ENCODE data around the gene MYH14.

The MYH14 gene

DNA sequence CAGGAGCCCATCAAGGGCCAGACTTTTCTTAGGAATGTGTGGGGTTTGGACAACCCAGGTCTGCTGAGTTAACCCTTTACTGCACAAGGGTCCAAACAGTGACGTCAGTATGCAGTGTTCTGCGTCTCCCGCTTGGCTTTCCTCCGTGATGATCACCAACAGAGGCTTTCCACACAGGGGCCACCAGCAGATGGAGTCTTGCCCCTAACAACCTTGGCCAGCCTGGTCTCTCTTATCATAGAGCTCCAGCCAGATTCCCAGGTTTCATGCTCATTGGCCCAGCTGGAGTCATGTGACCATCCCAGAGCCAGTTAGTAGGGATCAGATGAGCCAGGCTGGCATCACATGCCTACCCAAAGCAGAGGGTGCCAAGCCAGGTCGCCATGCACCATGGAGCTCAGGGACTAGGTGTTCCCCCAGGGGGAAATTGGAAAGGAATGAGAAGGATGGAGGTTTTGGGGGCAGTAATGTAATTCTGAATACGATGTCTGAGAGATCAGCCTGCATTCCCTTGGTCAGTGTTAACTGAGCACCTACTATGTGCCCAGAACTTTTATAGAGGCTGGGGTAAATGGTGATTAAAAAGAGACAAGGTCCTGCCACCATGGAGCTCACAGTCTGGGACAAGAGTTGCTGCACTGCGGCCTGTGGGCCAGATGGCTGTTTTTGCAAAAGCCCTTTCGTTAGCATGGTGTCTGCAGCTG, 61.2 kb downstream of the MYH14 start:
- no peak for DNase-seq

DNA sequence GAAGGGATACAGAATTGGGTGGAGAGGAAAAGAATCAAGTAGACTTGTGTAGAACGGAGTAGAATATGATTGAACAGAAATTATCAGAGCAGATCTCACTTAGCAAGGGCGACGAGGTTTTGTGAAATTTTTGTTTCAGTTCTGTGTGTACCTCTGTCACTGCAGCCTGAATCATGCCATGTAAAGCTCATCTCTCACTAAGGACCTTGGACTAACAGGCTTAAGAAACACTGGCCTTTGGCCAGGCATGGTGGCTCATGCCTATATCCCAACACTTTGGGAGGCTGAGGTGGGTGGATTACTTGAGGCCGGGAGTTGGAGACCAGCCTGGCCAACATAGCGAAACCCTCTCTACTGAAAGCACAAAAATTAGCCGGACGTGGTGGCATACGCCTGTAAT, 62.6 kb downstream of the MYH14 start:
- DNase-seq: no peak

DNA sequence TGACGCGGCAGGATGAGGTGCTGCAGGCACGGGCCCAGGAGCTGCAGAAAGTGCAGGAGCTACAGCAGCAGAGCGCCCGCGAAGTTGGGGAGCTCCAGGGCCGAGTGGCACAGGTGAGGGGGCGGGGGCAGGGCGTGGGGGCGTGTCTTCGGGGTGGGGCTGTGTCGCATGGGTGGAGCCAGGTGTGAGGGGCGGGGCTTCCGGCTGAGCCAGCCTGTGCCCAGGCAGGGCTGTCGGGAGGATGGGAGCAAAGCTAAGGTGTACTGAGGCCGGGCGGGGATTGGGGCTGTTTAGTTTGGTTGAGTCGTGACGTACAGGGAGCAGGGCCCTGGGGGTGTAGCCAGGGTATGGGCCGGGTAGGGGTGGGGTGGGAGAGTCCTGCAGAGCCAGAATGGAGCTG, 63.5 kb downstream of the MYH14 start:
- DNase-seq: no peak

DNA sequence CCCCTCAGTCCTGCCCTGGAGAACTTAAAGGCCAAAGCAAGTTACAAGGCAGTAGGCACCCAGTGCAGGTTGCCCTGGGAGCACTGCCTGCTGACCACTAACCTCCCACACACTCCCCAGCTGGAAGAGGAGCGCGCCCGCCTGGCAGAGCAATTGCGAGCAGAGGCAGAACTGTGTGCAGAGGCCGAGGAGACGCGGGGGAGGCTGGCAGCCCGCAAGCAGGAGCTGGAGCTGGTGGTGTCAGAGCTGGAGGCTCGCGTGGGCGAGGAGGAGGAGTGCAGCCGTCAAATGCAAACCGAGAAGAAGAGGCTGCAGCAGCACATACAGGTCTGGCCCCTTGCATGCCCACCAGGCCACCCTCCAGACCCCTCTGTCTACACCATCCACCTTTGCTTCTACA, 64.6 kb downstream of the MYH14 start:
- no peak for DNase-seq

DNA sequence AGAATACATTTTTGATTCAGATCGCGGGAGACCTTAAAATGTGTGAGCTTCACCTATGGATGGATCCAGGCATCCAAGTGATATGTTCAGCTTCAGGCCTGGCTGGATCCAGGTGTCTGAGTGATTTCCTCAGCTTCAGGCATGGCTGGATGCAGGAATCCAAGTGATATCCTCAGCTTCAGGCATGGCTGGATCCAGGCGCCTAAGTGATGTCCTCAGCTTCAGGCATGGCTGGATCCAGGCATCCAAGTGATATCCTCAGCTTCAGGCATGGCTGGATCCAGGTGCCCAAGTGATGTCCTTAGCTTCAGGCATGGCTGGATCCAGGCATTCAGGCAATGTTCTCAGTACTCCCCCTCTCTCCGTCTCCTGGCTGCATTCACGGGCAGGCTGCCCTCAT, 65.1 kb downstream of the MYH14 start:
- no peak for DNase-seq

DNA sequence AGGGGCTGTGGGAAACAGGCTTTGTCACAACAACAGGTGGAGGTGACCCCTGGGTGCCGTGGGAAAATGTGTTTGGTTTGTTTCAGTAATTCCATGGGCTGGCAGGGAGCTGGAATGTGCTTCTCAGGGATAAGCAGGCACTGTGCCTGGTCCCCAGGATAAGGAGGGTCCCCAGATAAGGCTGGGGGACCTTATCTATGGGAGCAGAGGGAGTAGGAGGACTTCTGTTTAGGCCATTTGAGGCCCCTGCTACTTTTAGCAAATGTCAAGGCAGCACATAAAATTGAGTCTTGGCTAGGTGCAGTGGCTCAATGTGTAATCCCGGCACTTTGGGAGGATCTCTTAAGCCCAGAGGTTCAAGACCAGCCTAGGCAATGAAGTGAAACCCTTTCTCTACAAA, 66.2 kb downstream of the MYH14 start:
- no peak for DNase-seq

DNA sequence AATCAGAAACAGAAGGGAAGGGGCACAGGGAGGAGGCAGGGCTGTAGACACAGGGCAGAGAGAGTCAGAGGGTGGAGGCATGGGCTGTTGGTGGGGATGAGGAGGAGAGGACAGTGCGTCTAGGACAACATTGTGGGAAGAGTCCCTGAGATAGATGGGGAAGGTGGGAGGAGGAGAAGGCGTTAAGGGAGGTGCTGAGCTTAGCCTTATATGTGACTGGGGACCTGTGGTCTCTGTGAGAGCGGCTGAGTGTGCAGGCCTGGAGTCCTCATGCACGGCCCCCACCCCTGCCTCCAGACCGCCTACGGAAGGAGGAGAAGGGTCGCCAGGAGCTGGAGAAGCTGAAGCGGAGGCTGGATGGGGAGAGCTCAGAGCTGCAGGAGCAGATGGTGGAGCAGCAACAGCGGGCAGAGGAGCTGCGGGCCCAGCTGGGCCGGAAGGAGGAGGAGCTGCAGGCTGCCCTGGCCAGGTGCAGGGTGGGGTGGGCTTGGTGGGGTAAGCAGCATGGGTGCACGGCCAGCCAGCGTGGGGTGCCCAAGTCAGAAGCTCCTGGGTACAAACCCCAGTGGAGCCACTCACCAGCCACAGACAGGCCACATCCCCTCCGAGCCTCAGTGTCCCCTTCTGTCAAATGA, 69.0 kb downstream of the MYH14 start:
- no peak for DNase-seq

DNA sequence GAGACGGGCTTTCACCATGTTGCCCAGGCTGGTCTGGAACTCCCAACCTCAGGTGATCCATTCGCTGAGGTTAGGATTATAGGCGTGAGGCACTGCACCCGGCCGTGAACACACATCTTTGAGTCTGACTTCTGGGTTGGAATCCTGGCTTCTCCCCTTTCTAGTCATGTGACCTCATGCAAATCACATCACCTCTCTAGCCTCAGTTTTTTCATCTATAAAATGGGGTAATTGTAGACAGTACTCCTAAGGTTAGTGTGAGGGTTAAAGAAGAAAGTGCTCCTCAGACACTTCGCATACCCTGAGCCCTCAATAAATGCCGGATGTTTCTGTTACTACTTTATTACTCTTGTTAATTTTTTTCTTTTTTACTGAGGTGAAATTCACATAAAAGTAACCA, 70.4 kb downstream of the MYH14 start:
- no peak for DNase-seq

DNA sequence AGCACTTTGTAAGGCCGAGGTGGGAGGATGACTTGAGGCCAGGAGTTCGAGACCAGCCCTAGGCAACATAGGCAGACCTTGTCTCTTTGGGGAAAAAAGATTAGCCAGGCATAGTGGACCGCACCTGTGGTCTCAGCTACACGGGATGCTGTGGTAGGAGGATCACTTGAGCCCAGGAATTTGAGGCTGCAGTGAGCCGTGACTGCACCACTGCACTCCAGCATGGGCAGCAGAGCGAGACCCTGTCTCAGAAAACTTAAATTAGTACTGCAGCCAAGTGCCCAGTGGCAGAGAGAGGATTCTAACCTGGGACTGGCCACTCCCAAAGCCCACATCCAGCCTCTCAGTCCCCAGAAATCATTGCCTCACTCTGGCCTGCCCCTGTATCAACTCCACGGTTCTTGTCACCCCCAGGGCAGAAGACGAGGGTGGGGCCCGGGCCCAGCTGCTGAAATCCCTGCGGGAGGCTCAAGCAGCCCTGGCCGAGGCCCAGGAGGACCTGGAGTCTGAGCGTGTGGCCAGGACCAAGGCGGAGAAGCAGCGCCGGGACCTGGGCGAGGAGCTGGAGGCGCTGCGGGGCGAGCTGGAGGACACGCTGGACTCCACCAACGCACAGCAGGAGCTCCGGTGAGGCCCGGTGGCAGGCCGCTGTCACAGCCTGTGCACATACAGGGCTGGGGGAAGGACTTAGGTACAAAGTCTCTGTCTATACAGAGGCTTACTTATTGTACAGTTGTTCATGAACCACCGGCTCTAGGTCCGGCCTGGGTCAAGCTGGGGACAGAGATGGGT, 72.4 kb downstream of the MYH14 start:
- DNase-seq: no peak

DNA sequence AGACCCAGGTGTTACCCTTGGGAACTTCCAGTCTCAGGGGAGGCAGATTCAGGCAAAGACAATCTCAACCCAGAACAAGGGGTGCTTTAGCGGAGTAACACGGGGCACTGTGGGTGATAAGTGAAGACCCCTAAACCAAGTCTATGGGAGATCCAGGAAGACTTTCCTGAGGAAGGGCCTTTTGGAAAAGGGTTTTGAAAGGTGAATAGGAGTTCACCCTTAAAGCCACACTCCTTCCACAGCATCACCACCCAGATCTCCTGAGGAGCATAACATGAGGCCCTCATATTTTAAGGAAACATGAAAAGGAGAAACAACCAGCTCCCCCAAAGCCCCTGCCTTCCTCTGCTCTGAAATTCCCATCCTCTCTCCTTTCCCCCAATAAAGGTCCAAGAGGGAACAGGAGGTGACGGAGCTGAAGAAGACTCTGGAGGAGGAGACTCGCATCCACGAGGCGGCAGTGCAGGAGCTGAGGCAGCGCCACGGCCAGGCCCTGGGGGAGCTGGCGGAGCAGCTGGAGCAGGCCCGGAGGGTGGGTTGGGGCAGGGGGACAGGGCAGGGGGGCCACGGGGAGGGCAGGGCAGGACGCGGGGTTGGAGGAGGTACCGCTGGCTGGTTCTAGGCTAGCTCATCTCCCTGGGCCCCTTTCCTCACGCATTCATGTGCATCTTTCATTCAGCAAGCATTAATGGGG, 73.1 kb downstream of the MYH14 start:
- no peak for DNase-seq

DNA sequence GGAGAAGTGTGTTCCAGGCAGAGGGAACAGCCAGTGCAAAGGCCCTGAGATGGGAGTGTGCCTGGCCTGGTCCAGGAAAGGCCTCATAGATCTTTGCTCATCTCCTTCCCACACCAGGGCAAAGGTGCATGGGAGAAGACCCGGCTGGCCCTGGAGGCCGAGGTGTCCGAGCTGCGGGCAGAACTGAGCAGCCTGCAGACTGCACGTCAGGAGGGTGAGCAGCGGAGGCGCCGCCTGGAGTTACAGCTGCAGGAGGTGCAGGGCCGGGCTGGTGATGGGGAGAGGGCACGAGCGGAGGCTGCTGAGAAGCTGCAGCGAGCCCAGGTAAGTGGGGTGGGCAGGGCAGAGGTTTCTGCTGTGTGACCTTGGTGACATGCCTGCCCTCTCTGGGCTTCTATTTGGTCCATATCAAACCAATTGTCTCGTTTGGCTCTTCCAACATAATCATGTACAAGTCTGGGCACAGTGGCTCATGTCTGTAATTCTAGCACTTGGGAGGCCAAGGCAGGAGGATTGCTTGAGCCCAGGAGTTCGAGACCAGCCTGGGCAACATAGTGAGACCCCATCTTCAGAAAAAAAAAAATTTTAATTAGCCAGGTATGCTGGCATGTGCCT, 74.7 kb downstream of the MYH14 start:
- no peak for DNase-seq

DNA sequence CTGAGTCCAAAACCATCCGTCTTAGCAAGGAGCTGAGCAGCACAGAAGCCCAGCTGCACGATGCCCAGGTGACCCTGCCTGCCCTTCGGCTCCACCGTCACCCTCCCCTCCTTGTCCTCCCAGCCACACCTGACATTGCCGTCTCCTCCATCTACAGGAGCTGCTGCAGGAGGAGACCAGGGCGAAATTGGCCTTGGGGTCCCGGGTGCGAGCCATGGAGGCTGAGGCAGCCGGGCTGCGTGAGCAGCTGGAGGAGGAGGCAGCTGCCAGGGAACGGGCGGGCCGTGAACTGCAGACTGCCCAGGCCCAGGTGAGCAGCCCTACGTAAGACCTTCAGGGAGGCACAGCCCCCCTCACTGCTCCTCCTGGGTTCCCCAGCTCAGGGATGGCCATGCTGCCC, 76.7 kb downstream of the MYH14 start:
- DNase-seq: no peak

DNA sequence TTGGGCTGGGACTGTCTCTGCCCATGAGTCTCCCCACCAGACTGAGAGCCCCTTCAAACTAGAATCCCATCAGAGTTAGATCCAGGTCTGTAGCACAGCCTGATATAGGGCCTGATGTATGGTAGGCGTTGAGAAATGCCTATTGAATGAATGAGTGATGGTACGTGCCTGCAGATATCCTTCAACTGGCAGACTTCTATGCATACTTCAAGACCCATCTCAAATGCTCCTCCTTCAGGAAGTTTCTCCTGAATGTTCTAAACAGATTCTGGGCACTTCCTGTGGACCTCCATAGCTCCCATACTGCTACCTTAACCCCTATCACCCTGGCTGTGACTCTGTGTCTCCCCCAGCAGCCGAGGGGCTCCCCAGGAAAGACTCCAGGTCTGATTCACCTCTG, 77.6 kb downstream of the MYH14 start:
- DNase-seq: no peak

DNA sequence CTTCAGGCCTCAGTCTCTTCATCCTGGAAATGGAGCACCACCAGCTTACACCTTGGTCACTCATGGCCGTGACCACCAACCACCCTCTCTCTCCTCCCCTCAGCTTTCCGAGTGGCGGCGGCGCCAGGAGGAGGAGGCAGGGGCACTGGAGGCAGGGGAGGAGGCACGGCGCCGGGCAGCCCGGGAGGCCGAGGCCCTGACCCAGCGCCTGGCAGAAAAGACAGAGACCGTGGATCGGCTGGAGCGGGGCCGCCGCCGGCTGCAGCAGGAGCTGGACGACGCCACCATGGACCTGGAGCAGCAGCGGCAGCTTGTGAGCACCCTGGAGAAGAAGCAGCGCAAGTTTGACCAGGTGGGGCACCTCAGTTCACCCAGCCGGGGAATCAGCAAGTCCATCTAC, 78.1 kb downstream of the MYH14 start:
- no peak for DNase-seq

DNA sequence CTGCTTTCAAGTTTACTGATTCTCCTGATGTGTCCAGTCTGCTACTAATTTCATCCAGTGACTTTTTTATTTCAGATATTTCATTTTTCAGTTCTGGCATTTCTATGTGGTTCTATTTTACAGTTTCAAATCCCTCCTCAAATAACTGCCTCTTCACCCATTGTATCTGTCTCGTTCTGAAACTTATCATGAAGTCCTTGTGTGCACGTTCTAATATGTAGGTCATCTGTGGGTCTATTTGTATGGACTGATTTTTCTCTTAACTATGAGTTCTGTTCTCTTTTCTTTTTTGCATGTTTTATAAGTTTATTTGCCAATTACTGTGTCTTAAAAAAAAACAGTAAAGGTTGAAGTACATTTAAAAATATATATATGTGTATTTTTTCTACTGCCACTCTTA, 82.4 kb downstream of the MYH14 start:
- DNase-seq: no peak

DNA sequence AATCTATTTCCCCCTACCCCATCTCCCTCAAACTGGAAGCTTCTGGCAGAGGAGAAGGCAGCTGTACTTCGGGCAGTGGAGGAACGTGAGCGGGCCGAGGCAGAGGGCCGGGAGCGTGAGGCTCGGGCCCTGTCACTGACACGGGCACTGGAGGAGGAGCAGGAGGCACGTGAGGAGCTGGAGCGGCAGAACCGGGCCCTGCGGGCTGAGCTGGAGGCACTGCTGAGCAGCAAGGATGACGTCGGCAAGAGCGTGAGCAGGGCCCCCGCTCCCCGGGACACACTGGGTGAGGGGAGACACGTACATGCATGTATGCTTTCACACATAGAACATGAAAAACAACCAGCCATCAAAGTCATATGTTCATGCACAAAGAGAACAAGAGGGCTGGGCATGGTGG, 83.0 kb downstream of the MYH14 start:
- no peak for DNase-seq

DNA sequence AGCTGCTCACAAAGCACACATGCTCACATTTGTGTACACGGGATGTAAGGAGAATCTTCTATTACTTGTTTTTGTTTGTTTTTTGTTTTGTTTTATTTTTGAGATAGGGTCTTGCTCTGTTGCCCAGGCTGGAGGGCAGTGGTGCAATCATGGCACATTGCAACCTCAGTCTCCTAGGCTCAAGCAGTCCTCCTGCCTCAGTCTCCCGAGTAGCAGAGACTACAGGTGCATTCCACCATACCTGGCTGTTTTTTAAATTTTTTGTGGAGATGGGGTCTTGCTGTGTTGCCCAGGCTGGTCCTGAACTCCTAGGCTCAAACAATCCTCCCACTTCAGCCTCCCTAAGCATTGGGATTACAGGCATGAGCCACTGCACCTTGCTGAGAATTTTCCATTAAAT, 83.9 kb downstream of the MYH14 start:
- DNase-seq: no peak

DNA sequence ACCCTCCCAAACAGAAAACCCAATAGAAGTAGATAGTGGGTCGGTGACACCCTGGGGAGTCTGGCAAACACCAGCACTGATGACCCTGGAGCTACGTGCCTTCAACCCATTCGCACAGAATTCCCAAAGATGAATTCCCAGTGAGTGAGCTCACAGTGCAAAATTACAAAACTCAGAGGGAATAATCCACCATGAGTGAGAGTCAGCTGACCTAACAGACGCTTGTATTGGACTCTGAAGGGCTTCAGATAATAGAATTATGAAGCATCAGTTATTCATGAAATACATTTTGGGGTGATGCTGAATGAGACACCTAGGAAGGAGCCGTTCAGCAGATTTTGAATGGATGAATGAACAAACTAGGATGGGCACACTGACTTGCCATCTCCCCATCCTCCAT, 85.5 kb downstream of the MYH14 start:
- DNase-seq: no peak

DNA sequence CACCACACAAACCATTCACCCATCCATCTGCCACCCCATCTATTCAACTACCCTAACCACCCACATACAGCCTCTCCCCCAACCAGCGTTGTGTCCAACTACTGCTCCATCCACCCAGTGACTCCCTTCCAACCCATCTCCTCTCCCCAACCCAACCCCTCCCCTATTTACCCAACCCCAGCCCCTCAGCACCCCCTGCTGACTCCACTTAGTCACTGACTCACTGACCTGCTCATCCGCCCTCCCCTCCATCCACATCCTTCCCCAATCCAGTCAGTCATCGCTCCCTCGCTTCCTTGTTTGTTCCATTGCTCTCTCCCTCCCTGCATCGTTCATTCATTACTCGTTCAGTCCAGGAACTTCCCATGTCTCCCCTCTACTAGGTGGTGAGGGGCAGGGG, 86.6 kb downstream of the MYH14 start:
- DNase-seq: no peak

DNA sequence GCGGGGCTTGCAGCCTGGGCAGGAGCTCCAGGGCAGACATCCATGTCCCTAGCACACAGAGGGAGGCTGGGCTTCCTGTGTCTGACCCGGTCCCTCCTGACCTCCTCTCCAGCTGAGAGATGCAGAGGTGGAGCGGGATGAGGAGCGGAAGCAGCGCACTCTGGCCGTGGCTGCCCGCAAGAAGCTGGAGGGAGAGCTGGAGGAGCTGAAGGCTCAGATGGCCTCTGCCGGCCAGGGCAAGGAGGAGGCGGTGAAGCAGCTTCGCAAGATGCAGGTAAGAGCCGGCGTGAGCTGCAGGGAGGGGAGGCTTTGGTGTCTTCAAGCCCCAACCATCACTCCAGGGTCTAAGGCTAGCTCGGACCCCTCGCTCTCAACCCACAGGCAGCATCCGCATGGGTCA, 87.4 kb downstream of the MYH14 start:
- no peak for DNase-seq

DNA sequence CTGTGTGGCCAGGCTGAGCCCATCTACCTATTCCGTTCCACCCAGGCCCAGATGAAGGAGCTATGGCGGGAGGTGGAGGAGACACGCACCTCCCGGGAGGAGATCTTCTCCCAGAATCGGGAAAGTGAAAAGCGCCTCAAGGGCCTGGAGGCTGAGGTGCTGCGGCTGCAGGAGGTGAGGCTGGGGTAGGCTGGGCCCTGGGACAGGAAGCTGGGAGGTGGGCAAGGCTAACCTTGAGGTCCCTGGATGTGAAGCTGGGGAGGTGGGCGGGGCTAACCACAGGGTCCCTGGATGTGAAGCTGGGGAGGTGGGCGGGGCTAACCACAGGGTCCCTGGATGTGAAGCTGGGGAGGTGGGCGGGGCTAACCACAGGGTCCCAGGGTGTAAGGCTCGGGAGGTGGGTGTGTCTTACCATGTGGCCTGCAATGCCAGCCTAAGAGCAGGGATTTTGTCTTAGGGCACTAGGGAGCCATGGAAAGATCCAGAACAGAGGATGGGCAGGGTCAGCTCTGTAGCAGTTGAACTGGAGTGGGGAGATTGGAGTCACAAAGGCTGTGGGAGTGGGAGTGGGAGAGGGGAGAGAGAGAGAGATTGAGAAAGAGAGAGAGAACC, 88.9 kb downstream of the MYH14 start:
- DNase-seq: no peak

DNA sequence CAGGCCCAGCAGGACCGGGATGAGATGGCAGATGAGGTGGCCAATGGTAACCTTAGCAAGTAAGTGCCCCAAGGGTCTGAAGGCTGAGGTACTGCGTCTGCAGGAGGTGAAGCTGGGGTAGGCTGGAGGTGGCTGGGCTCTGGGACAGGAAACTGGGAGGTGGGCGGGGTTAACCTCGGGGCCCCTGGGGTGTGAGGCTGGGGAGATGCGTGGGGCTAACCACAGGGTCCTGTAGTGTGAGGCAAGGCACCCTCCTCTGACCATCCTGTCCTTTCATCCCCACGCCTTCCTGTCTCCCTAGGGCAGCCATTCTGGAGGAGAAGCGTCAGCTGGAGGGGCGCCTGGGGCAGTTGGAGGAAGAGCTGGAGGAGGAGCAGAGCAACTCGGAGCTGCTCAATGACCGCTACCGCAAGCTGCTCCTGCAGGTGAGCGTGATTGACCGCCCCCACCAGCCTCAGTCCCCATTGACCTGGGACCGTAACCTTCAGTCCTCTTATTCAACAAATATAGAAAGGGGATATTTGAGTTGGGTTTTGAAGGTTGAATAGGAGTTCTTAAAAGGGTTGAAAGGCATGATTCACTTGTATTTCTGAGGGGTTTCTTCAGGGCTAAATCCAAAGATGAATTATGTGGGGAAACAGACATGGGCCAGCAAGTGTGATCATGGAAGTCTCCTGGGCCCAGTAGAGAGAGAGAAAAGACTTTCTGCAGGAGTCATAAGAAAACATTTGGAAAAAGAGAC, 90.0 kb downstream of the MYH14 start:
- no peak for DNase-seq
